GM21447 (cell line): ENCODE data around the gene BNIP2.
"Not testable (repeated sequence)": the region's sequence is repeated elsewhere in the genome, so short reads cannot be mapped to it uniquely, and the experiment has no call there.

ENCODE experiments used
- ATAC-seq: cut with Tn5 transposase; IDR thresholded peaks from one replicate; pipeline ENCODE4 v1.9.1; 2021; ENCODE audit not compliant: unreplicated experiment

Gene BNIP2

DNA sequence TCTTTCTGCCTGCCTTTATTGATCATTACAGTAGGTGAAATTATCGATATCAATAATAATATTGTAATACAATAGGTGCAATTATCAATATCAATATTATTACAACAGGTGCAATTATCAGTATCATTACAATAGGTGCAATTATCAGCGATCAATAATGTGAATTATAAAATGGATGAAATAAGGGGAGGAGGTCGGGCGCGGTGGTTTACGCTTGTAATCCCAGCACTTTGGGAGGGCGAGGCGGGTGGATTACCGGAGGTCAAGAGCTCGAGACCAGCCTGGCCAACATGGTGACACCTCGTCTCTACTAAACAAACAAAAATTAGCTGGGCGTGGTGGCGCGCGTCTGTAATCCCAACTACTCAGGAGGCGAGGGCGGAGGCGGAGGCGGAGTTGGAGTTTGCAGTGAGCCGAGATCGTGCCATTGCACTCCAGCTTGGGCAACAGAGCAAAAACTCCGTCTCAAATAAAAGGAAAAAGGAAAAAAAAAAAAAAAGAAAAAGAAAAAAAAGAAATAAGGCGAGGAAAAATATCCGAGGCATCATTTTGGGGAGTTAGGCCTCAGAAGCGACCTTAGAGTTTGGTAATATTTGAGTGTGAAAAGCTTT lies 611 bp upstream of the BNIP2 start:
- ATAC-seq, result no peak

DNA sequence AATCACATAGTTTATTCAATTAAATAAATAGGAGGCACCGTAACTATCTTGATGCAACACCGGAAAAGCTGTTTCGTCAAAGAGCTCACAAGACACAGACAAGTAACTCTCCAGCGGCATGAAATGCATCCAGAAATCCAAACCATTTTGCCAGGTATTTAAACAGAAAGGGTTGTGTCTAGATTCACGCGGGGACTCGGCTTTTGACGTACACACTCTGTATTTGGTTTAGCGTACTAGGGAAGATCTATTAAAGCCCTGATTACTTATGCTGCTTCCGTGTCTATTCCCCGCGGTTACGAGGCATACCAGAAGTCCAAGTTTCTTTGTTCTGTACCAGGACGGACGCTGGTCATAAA lies 718 bp downstream of the BNIP2 start:
- ATAC-seq, result peak; percentile 6

DNA sequence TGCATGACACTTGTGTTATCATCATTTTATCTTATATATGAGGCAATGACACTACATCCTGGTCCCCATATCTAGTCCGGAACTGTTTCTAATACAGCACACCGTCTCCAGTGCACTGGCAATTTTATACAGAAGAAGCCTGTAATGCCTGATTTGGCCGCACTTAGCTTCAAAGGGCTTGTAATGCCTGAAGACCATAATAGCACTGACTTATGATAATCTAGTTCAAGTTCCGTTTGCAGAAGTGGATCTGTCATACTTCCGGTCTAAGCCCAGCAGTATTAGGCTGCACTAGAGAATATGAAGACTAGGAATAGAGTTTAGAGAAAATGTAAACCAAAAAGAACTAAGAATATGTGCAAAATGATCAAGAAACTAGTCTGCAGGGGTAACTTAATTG lies 1.3 kb downstream of the BNIP2 start:
- no peak for ATAC-seq

DNA sequence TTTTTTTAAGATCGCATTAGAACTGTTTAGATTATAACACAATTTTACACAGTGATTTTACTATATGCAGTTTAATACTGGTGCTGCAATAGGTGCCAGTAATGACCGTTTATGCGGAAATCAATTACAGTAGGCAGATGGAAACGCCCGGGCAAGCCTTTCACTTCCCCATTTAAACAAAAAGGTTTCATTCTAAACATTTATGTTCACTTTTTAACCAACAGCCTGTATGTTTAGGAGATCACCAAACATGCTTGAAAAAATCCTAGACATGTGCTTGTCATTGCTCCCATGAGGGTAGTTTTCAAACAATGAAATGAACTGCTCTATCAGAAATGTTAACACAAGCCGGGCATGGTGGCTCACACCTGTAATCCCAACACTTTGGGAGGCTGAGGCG lies 2.7 kb downstream of the BNIP2 start:
- ATAC-seq, result no peak

DNA sequence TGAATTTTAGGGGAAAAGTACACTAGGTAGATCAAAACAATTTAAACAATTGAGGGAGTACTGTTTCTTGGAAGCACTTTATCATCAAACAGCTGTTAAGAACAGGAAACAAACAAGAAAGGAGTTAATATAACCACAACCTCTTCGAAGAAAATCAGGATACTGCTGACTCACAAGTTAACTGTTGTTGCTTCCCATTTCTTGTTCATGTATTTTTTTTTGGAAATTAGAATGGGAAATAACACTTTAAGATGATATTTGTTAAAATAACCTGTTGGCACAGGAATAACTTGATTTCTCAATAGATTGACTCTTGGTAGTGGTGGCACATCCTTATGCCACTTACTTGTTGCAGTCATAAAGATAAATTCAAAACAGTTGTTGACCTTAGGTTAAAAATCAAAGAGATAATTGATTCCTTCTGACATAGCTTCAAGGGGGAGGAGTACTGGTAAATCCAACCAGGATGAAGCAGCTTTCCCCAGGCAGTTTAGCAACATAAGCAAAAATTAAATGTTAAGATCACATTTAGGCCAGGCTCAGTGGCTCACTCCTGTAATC lies 3.3 kb downstream of the BNIP2 start:
- ATAC-seq, result no peak

DNA sequence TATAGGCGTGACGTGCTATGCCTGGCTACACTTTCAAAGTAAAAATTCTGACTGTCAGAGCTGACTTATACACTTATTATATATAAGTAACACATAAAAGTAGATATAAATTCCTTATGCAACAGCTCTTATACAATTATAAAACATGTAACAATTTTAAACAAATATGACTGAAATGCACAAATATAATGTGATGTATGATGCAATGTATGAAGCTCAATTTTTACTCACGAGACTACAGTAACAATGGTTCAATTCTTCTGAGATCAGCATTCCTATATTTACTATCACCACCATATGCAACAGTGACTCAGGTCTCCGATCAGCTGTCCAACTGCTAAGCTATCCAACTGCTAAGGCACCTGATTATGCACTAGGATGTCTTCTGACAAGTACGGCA lies 8.2 kb downstream of the BNIP2 start:
- no peak for ATAC-seq

DNA sequence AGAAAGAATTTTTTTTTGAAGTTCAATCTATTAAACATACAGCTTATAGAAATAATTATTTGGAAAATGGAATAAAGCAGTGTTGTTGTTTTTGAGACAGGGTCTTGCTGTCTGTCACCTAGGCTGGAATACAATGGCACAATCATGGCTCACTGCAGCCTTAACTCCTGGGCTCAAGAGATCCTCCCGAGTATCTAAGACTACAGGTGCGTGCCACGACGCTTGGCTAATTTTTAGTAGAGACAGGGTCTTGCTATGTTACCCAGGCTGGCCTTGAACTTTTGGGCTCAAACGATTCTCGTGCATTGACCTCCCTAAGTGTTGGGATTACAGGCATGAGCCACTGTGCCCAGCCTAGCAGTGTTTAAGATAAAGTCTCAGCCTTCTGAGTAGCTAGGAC lies 8.8 kb downstream of the BNIP2 start:
- ATAC-seq, result no peak

DNA sequence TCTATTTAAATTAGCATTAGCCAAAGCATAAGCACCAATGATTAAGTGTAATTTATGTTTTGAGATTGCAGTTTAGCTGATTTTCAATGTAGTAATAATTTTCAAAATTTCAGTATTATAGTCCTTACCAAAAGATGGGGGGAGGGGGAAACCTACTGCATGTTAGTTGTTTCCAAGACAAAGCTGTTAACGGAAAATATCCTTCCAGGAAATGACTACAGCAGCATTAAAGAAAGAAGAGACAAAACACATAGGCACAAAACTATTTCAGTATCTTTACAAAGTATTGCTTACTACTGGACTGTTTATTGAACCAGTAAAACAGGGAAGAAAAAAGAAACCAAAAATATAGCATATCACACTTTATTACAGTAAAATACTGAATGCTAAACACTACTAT lies 10.5 kb downstream of the BNIP2 start:
- ATAC-seq, result no peak

DNA sequence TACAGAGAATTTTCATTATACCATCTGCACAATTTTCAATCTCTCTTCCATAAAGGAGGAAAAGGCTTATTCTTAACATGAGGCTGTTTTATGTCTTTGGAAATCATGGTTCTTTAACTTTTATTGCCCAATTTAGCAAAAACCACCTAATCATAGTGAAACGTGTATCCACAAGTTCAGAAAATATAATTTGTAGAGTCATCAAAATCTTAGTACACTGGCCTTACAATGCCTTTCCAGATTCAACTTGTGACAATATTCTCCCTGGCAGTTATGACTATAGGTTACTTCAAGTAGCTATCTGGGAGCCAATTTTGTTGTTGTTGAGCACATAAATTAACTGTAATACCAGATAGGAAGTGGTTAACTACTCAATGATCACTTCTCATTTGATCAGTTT lies 10.9 kb downstream of the BNIP2 start:
- ATAC-seq, result no peak

DNA sequence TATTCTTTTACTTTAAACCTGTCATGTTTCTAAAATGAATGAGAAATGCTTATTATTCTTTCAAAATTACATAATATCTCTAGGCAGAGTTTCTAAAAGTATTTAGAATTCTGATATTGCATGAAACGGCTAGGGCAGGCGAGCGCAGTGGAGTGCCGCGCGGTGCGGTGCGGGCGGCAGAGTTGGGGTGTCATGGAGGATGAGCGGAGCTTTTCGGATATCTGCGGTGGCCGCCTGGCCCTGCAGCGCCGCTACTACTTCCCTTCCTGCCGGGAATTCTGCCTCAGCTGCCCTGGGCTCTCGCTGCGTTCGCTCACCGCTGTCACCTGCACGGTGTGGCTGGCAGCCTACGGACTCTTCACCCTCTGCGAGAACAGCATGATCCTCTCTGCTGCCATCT lies 12.6 kb downstream of the BNIP2 start:
- no peak for ATAC-seq

DNA sequence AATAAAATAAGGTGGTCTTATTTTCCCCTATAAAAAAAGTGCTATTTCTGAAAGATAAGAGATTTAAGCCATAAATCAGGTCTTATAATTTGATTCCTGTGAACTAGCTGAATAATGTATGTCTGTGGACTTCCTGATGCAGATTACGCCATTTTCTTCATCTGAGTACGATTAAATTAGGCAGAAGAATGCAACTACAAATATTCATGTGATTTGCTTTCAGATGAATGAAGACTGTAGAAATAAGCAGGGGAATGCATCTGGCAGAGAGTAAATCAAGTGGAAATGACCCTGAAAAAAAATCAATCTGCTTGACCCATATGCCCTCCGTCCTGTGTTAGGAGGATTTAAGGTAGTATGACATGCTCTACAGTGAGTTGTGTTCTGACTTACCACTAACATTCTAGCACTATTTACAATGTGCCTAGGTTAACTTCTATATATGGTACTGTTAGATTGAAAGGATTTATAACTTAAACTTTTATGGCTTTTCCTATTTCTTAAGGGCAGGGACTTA lies 14.7 kb downstream of the BNIP2 start:
- no peak for ATAC-seq

DNA sequence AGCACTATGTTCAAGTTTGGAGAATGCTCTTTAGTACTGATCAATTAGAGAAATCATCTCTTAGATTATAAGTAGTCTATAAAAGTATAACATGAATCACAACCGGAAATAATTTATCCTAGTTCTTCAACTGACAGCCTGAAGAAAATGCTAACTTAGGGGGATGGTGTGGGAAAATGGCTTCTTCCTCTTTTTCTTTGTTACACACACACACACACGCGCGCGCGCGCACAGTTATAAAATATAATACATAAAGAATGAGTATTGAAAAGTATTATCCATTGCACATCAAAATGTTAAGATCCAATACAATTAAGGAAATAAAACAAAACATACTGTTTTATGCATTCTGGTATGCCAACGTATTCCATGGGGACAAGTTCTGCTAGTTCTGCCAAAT lies 20.6 kb downstream of the BNIP2 start:
- ATAC-seq, result no peak

DNA sequence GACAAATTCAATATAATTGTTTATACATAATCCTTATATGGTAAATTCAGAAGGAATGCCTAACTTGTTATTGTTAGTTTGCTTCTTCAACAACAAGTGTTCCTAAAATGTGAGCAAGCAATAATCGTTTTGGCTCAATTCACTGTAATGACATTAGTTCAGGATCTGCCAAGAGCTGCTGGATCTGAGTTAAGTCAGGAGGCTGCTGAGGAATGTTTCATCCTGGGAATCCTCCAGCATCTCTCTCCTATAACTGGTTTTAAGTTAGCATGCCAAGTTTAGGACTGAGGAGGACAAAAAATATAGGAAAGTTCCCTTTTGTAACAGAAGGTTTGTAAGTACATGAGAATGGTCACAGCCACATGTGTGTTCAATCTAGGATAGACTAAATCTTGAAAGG lies 26.9 kb downstream of the BNIP2 start:
- no peak for ATAC-seq

DNA sequence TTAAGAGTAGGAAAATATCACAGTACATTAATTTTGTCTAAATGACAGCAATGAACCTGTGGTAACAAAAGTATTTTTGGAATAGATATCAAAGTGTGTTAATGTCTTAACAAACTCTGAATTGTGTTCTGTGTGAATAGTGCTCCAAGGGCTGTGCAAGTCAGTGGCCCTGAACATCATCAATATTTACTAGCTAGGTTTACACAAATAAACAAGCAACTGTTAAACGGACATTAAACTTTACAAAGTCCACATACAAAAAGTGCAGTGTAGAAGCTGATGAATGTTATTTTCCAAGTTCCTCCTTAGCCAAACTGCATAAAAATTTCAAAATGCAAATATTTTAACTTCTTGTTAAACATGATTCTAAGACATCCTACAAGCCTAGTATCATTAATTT lies 29.8 kb downstream of the BNIP2 start:
- ATAC-seq, result no peak

DNA sequence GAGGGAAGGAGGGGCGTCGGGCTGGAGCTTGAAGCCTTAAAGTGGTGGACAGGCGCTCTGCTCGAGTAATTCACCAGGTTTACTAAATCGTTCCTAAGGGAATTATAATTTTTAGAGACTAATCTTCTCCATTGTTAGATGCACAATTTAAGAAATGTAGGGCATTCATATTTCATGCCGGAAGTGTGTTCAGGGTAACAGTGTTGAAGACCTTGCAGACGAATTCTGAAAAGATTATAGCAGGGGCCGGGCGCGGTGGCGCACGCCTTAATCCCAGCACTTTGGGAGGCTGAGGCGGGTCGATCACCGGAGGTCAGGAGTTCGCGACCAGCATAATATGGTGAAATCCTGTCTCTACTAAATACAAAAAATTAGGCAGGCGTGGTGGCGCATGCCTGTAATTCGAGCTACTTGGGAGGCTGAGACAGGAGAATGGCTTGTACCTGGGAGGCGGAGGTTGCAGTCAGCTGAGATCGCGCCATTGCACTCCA lies 31.4 kb downstream of the BNIP2 start:
- ATAC-seq, result peak; percentile 10

DNA sequence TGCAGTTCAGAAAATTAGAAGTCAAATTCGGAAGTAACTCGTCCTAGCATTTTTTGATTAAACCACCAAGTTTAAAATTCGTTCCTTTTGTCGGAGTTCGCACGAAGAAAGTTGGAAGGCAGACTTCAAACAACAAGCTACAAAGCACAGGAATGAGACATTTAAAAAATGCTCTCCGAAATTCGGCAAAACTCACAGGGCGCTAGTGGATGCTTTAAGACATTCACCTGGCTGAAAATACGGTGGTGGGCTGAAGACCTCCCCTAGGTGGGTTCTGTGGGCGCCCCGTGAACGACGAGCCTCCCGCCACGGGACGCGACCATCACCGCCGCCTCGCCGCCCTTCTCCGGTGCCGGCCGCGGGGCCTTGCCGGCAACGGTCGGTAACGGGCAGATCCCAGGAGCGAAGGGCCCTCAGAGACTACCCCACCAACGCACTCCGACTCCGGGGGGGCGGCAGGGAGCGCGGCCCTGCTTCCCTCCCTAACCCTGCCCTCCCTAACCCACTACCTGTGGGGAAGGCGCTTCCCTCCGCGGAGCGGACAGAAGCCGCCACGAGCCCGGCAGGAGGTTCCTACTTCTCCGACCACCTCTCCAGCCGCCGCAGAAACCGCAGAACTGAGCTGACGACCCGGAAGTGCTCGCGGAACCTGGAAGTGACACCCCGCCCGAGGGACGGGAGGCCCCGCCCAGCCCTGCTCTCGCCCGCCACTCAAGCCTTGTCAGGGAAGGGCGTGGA lies 32.1 kb downstream of the BNIP2 start, which contains the start of gene GTF2A2:
Gene GTF2A2 (minus strand): TSS at position 619 of the 738 bp plus-strand sequence. CDS start 5,238 bp downstream, outside the sequence.
- ATAC-seq, result peak; percentile 98

DNA sequence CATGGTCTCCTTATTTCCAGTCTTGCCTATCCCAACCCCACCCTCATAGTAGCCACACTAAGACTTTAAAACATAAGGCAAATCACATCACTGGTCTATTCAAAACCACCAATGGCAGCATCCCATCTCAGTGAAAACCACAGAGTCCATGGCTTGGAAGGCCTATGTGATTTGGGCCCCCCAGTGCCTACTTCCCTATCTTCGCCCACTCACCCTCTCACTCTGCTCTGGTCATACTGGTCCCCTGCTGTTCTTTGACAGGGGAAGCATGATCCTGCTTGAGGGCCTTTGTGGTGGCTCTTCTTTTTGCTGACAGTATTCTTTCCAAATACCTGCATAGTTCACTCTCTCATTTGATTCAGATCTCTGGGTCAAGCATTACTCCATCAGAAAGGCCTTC lies 35.1 kb downstream of the BNIP2 start:
- ATAC-seq, result no peak

DNA sequence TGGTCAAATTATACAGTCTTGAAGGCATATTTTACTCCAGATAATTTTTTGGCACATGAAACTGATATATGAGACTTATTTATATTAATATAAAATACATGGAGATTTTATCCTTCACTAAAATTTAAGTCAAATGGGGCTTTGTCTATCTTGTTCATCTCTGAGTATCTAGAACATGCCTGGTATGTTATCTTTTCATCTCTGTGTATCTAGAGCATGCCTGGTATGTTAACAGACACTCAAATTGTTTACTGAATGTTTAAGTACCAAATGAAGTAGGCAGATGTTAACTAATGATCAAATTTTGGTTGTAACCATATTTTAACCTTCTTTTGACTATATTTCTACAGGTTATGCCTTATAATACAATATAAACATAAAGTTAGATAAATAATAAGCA lies 39.5 kb downstream of the BNIP2 start:
- ATAC-seq, result no peak

DNA sequence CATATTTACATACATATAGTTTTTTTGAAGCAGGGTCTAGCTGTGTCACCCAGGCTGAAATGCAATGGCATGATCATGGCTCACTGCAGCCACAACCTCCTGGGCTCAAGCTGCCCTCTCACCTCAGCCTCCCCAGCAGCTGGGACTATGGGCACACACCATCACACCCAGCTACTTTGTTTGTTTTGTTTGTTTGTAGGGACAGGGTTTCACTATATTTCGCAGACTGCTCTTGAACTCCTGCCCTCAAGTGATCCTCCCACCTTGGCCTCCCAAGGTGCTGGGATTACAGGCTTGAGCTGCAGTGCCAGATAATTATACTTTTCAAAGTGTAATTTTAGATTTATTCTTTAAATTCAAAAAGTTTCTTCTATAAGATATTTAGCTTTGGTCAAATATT lies 42.0 kb downstream of the BNIP2 start:
- no peak for ATAC-seq

DNA sequence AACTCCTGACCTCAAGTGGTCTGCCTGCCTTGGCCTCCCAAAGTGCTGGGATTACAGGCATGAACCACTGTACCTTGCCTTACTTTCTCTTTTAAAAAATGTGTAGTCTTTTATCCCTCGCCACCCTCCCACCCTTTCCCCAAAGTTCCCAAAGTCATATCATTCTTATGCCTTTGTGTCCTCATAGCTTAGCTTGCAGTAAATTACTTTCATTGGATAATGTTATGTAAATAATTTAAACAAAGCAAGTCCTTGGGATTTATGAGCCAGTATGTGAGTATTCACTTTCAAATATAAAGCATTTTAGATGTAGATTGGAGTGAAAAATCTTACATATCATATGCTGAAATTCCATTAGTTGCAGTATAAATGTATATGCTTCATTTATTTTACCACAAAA lies 42.8 kb downstream of the BNIP2 start:
- no peak for ATAC-seq

DNA sequence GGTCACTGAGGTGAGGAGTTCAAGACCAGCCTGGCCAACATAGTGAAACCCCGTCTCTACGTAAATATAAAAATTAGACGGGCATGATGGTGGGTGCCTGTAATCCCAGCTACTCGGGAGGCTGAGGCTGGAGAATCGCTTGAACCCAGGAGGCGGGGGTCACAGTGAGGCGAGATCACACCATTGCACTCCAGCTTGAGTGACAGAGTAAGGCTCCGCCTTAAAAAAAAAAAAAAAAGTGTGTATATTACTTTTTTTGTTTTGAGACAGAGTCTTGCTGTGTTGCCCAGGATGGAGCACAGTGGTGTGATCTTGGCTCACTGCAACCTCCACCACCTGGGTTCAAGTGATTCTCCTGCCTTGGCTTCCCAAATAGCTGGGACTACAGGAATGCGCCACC lies 43.3 kb downstream of the BNIP2 start:
- not testable (repeated sequence) for ATAC-seq

DNA sequence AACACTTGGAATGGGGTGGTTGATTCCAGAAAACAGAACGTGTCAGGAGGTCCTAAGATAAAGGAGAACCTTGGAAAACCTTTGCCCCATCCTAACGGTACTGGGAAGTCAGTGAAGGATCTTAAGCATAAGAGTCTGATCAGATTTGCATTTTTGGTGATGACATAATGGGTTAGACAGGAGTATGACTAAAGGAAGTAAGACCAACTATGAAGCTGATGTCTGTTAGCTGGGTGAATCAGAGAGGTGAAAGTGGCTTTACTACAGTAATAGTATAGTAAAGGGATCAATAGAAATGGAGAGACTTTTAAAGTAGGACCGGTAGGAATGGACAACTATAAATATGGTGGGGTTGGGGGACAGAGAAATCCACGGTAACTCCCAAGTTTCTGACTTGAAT lies 44.4 kb downstream of the BNIP2 start:
- no peak for ATAC-seq
